HG02938 (cell line): Measurements from ENCODE around the gene ZFAND3.

ENCODE experiments used
- ATAC-seq: cut with Tn5 transposase; IDR thresholded peaks from one replicate; pipeline ENCODE4 v1.9.1; 2021; ENCODE audit warnings: mild to moderate bottlenecking, moderate library complexity; ENCODE audit not compliant: unreplicated experiment

The ZFAND3 gene

GRCh38 chr6:38193481-38194281 is 374.2 kb downstream of the ZFAND3 start:
- ATAC-seq = no peak

- no peak for ATAC-seq
Measured at GRCh38 chr6:38194282-38194572, 374.7 kb downstream of the ZFAND3 start.

GRCh38 chr6:38194589-38194988 is 375.1 kb downstream of the ZFAND3 start:
- ATAC-seq = no peak

- no peak for ATAC-seq
Measured at GRCh38 chr6:38195113-38195635, 375.6 kb downstream of the ZFAND3 start.

- no peak for ATAC-seq
Measured at GRCh38 chr6:38198219-38198618, 378.7 kb downstream of the ZFAND3 start.
